ENCODE data around the gene PPP3CA. TPM values are rescaled to one million over a fixed set of nuclear protein-coding genes. Genes with fewer than 3 reads are reported as not detected.

PPP3CA gene
- total RNA-seq, 2 experiments from 2014 or later, result 14.3 to 14.6 TPM

DNA sequence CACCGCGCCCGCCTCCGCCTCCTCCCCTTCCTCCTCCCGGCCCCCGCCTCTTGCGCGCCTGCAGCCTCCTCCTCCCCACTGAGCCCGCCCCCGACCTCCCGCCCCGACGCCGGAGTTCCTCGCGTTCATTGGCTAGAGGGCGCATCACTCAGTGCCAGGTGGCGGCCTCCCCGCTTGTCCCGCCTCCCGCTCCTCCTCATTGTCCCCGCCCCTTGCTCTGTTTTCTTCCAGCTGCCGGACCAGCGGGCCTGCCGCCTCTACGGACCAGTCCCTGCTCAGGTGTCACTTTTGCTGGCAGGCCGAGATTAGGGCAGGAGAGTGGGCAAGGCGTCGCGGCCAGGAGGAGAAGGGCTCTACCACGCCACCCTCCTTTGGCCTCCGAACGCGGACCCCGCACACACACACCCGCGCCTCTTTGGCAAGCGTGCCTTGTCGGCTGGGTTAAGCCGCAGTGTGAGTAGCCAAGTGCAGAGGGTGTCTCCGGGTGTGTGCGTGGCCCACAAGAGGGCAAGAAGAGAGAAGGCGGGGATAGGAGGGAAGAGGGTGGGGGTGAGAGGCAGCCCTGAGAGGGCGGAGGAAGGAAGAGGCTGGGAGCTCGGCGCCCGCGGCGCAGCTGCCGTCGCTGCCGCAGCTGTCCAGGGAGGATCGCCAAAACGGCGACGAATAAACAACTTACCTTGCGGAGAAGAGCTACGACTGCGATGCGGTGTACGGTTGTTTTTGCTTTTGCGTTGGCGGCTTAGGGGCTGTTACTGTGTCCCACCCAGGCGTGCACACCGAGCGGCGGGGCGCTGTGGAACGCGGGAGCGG is 436 bp upstream of the PPP3CA start:
- Mint-ChIP-seq H3K9me3 (no peaks in the 10 kb centered on the region), H3K4me3 (peak overlapping the region; percentile 95), H3K36me3 (no peaks in the 10 kb centered on the region), H3K27me3 (peaks cover 9% of the 10 kb centered on the region), H3K4me1 (ENCODE audit: low read depth) (peaks cover 31% of the 10 kb centered on the region), H3K27ac (peak overlapping the region; percentile 88)
- ChIA-PET POLR2A (interaction anchor here (1.4 to 2.2 kb wide), 5 partner anchors 20 to 1480 kb away, joined by 3 to 12 read pairs (median 6); no protein-coding TSS in a partner anchor), CTCF (interaction anchor here (0.6 to 2.5 kb wide), 12 partner anchors 20 to 708 kb away, joined by 3 to 10 read pairs (median 3); no protein-coding TSS in a partner anchor)
- intact Hi-C loops (cut with micrococcal nuclease), result loop anchor here (1.0 to 10.0 kb wide), 18 partner anchors 19 to 1480 kb away; partner anchors contain the start of genes H2AZ1, SLC39A8 and UBE2D3
- peak; percentile 99 for DNase-seq

GRCh38 chr4:101346351-101347266 is 717 bp downstream of the PPP3CA start:
- peak; percentile 66 for DNase-seq
- Mint-ChIP-seq H3K4me1 (ENCODE audit: low read depth) (peaks cover 37% of the 10 kb centered on the region), H3K27ac (peak overlapping the region; percentile 85), H3K36me3 (no peaks in the 10 kb centered on the region), H3K27me3 (peaks cover 7% of the 10 kb centered on the region), H3K9me3 (no peaks in the 10 kb centered on the region), H3K4me3 (peak overlapping the region; percentile 95)
- intact Hi-C loops (cut with micrococcal nuclease), result loop anchor here (1.0 to 10.0 kb wide), 16 partner anchors 18 to 1481 kb away; partner anchors contain the start of genes H2AZ1, SLC39A8 and UBE2D3
- ChIA-PET CTCF (interaction anchor here (0.6 to 2.5 kb wide), 6 partner anchors 18 to 1253 kb away, joined by 3 to 10 read pairs (median 4); no protein-coding TSS in a partner anchor), POLR2A (interaction anchor here (1.4 to 2.2 kb wide), 4 partner anchors 19 to 1481 kb away, joined by 3 to 12 read pairs (median 6); no protein-coding TSS in a partner anchor)

DNA sequence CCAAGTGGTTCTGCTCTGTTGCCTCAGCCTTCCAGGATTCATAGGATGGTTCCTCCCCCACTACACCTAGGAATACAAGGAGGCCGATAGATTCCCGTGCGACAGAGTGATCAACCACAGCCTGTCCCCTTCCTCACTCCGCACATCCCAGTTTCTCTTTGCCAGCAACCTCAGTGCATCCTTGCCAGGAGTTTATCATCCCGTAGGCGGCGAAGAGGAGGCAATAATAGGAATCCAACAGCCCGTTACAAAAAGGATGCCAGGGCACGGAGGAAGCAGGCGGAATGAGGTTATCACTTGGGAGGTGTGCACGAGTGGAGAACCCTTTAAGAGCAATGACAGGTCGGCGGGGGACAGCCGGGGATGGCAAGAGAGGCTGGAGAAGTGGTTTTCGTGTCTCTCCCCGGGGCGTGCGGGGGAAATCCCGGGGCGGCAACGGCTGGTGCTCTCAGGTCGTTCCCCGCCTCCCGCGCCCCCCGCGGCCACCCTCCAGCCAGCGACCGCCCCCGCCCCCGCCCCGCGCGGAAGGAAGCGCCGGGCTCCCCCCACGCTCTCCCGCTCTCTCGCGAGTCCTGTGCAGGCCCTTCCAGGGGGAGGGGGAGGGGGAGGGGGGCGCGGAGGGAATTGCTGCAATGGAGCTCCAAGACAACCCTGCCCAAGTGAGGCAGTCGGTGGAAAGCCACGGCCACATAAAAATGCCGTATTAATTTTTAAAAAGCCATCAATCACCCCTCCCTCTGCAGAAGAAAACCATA is 1.6 kb downstream of the PPP3CA start:
- no peaks in the 10 kb centered on the region for H3K9me3 Mint-ChIP-seq
- H3K27me3 Mint-ChIP-seq, result peaks cover 7% of the 10 kb centered on the region
- peak; percentile 68 for DNase-seq
- peak overlapping the region; percentile 20 for H3K27ac Mint-ChIP-seq
- H3K4me3 Mint-ChIP-seq, result peak overlapping the region; percentile 95
- H3K36me3 Mint-ChIP-seq, result no peaks in the 10 kb centered on the region
- H3K4me1 Mint-ChIP-seq (ENCODE audit: low read depth), result peaks cover 42% of the 10 kb centered on the region
- intact Hi-C loops (cut with micrococcal nuclease), result loop anchor here (2.0 to 10.0 kb wide), 10 partner anchors 63 to 1482 kb away; partner anchors contain the start of genes H2AZ1 and UBE2D3
- ChIA-PET CTCF (interaction anchor here (0.7 to 1.1 kb wide), 2 partner anchors 251 to 1252 kb away, joined by 3 to 4 read pairs; no protein-coding TSS in a partner anchor), POLR2A (interaction anchor here (1.8 kb wide), 1 partner anchor 19 kb away, joined by 6 read pairs; no protein-coding TSS in a partner anchor)

GRCh38 chr4:101345271-101345595 is 2.1 kb downstream of the PPP3CA start:
- ChIA-PET CTCF (interaction anchor here (0.9 kb wide), 1 partner anchor 176 kb away, joined by 3 read pairs; no protein-coding TSS in a partner anchor), POLR2A (no interaction called here)
- H3K4me1 Mint-ChIP-seq (ENCODE audit: low read depth), result peaks cover 44% of the 10 kb centered on the region
- H3K36me3 Mint-ChIP-seq, result no peaks in the 10 kb centered on the region
- peaks cover 7% of the 10 kb centered on the region for H3K27me3 Mint-ChIP-seq
- H3K9me3 Mint-ChIP-seq, result no peaks in the 10 kb centered on the region
- peak overlapping the region; percentile 20 for H3K27ac Mint-ChIP-seq
- H3K4me3 Mint-ChIP-seq, result peak overlapping the region; percentile 85
- intact Hi-C loops (cut with micrococcal nuclease), result loop anchor here (5.0 to 10.0 kb wide), 5 partner anchors 158 to 1482 kb away; partner anchors contain the start of gene UBE2D3
- DNase-seq, result peak; percentile 21

DNA sequence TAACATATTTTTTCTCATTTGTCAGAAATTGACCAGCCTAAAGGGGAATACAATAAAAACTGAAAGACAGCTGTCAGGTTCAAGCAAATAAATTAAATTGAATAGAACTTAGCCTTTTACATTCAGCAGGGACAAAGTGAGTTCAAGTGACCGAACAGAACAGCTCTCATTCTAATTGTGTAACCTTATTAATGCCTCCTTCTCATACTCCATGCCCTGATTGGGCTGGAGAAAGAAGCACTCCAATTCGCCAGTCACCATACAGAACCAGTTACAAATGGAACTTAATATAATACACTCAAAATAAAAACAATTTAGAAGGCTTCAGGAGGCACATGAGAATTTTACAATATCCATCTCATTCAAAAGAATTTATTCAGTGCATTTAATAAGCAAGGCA is 8.0 kb downstream of the PPP3CA start:
- POLR2A ChIA-PET, result no interaction called here
- Mint-ChIP-seq H3K4me1 (ENCODE audit: low read depth) (peaks cover 64% of the 10 kb centered on the region), H3K27ac (no peak overlapping the region), H3K27me3 (peaks cover 2% of the 10 kb centered on the region), H3K4me3 (no peak overlapping the region), H3K9me3 (no peaks in the 10 kb centered on the region), H3K36me3 (no peaks in the 10 kb centered on the region)
- DNase-seq, result no peak
- intact Hi-C loops (cut with micrococcal nuclease), result no loop called here
- CTCF ChIA-PET, result interaction anchor here (1.7 kb wide), 1 partner anchor 12 kb away, joined by 5 read pairs; no protein-coding TSS in a partner anchor

DNA sequence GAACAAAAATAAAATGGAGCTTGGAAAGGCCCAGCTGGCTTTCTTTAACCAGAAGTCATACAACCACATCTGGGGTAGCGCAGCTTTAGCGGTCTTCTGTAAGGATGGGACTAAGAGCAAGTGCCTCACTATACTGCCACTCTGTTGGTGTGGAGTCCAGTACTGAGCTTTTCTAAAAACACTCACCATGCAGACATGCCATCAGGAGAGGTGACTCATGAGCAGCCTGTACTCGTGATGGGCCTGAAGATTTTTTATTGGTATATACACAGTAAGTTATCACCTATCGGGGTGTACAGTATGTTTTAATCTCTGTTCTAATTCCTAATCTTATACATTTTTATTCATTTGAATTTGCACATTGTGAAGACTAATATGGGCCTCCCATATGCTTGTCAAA is 9.6 kb downstream of the PPP3CA start:
- Mint-ChIP-seq H3K36me3 (no peaks in the 10 kb centered on the region), H3K27ac (no peak overlapping the region), H3K9me3 (no peaks in the 10 kb centered on the region), H3K4me1 (ENCODE audit: low read depth) (peaks cover 58% of the 10 kb centered on the region), H3K27me3 (peaks cover 2% of the 10 kb centered on the region), H3K4me3 (no peak overlapping the region)
- ChIA-PET POLR2A (no interaction called here), CTCF (no interaction called here)
- no peak for DNase-seq
- intact Hi-C loops (cut with micrococcal nuclease), result no loop called here

GRCh38 chr4:101334963-101335572 is 12.3 kb downstream of the PPP3CA start:
- intact Hi-C loops (cut with micrococcal nuclease), result no loop called here
- no peaks in the 10 kb centered on the region for H3K9me3 Mint-ChIP-seq
- no peak for DNase-seq
- no peak overlapping the region for H3K27ac Mint-ChIP-seq
- peaks cover 57% of the 10 kb centered on the region for H3K4me1 Mint-ChIP-seq (ENCODE audit: low read depth)
- CTCF ChIA-PET, result no interaction called here
- POLR2A ChIA-PET, result no interaction called here
- H3K4me3 Mint-ChIP-seq, result peak overlapping the region; percentile 37
- no peaks in the 10 kb centered on the region for H3K36me3 Mint-ChIP-seq
- peaks cover 2% of the 10 kb centered on the region for H3K27me3 Mint-ChIP-seq

DNA sequence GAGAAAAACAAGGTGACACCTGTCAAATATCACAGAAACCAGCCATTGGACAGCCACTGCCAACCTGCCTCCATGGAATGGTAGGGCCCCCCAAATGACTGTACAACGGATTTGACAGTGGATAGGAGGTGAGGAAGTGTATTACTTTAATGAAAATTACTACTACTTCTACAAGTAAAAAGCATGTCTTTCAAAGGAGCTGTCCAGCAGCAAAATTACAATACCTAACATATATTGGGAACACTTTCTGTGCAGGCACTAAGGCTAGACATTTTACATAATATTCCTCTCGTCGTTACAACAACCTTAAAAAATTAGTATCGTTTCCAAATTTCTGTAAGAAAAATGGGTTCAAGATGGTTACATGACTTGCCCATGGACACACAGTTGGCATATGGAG is 14.9 kb downstream of the PPP3CA start:
- POLR2A ChIA-PET, result interaction anchor here (1.1 kb wide), 1 partner anchor 398 kb away, joined by 5 read pairs; no protein-coding TSS in a partner anchor
- no peak for DNase-seq
- Mint-ChIP-seq H3K4me1 (ENCODE audit: low read depth) (peaks cover 60% of the 10 kb centered on the region), H3K4me3 (no peak overlapping the region), H3K9me3 (no peaks in the 10 kb centered on the region), H3K27me3 (peaks cover 4% of the 10 kb centered on the region), H3K36me3 (no peaks in the 10 kb centered on the region), H3K27ac (no peak overlapping the region)
- intact Hi-C loops (cut with micrococcal nuclease), result no loop called here
- CTCF ChIA-PET, result no interaction called here

DNA sequence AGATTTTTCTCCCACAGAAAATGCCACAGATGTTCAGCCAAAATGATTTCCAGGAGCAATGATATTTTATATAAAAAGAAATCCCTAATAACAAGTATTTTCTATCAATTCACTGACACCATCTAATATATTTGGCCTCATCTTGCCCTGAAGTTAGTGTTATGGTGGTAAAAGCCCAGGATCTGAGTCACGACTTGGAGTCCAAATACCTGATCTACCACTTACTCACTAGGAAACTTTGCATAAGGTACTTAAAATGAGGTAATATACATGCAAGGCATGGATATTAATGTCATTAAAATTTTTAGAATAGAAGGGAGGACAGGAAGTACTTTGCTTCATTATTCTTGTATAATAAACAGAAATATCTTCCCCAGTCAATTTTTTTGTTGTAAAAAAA is 16.3 kb downstream of the PPP3CA start:
- H3K4me1 Mint-ChIP-seq (ENCODE audit: low read depth), result peaks cover 63% of the 10 kb centered on the region
- ChIA-PET POLR2A (no interaction called here), CTCF (no interaction called here)
- DNase-seq, result no peak
- intact Hi-C loops (cut with micrococcal nuclease), result no loop called here
- no peak overlapping the region for H3K4me3 Mint-ChIP-seq
- H3K36me3 Mint-ChIP-seq, result no peaks in the 10 kb centered on the region
- no peak overlapping the region for H3K27ac Mint-ChIP-seq
- no peaks in the 10 kb centered on the region for H3K9me3 Mint-ChIP-seq
- peaks cover 4% of the 10 kb centered on the region for H3K27me3 Mint-ChIP-seq

DNA sequence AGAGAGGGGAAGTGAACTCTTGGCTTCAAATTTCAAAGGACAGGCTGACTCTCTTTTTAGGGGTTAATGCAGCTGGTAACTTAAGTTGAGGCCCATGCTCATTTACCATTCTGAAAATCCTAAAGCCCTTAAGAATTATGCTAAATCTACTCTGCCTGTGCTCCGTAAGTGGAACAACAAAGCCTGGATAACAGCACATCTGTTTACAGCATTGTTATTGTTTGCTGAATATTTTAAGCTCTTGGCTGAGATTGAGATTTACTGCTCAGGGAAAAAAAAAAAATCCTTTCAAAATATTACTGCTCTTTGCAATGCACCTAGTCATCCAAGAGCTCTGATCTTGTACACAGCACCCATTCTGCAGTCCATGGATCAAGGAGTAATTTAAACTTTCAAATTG is 17.7 kb downstream of the PPP3CA start:
- Mint-ChIP-seq H3K4me1 (ENCODE audit: low read depth) (peaks cover 52% of the 10 kb centered on the region), H3K9me3 (no peaks in the 10 kb centered on the region), H3K27me3 (peaks cover 2% of the 10 kb centered on the region), H3K36me3 (no peaks in the 10 kb centered on the region), H3K27ac (no peak overlapping the region), H3K4me3 (no peak overlapping the region)
- intact Hi-C loops (cut with micrococcal nuclease), result loop anchor here (2.0 to 5.0 kb wide), 7 partner anchors 23 to 1477 kb away; no protein-coding TSS in a partner anchor
- ChIA-PET CTCF (no interaction called here), POLR2A (interaction anchor here (2.7 kb wide), 1 partner anchor 89 kb away, joined by 13 read pairs; no protein-coding TSS in a partner anchor)
- no peak for DNase-seq

Data from activated CD4-positive, alpha-beta memory T cell treated with anti-CD3 and anti-CD28 coated beads for 36 hours (primary cell).